Neutrophil (primary cell): ENCODE measurements around the gene PTPRN2.
"Not testable (repeated sequence)": the region's sequence is repeated elsewhere in the genome, so short reads cannot be mapped to it uniquely, and the experiment has no call there.

Source experiments
- H3K27ac ChIP-seq: fragments of 200-600 bp; sonication (generic); 2 replicates; pipeline ENCODE4 v1.5.1; 2016; ENCODE audit warnings: mild to moderate bottlenecking, moderate library complexity
- H3K27me3 ChIP-seq: fragments of 200-600 bp; sonication (generic); 2 replicates; pipeline ENCODE4 v1.6.0; 2016; ENCODE audit warnings: mild to moderate bottlenecking
- H3K36me3 ChIP-seq: fragments of 200-600 bp; sonication (generic); 2 replicates; pipeline ENCODE4 v1.5.1; 2017
- H3K4me1 ChIP-seq, 2 experiments: fragments of 200-600 bp in 1 of 2; sonication (generic) in 1 of 2; 1 replicate in 1 of 2; 2 replicates in 1 of 2; pipeline versions ENCODE4 v1.5.1 to v1.6.1; 2013 to 2016; ENCODE audit warnings: low read depth in 1 of 2, low read length in 1 of 2, mild to moderate bottlenecking in 1 of 2, moderate library complexity in 1 of 2; ENCODE audit not compliant: control insufficient read depth in 1 of 2, insufficient read depth in 1 of 2
- H3K4me3 ChIP-seq, 2 experiments: fragments of 200-600 bp in 1 of 2; sonication (generic) in 1 of 2; 1 replicate in 1 of 2; 2 replicates in 1 of 2; pipeline ENCODE4 v1.5.1; 2013 to 2016; ENCODE audit warnings: low read depth in 1 of 2, low read length in 1 of 2, mild to moderate bottlenecking in 1 of 2, moderate library complexity in 1 of 2
- H3K9me3 ChIP-seq: fragments of 200-600 bp; sonication (generic); 2 replicates; pipeline ENCODE4 v1.5.1; 2016
- CTCF ChIP-seq: fragments of 200-600 bp; sonication (generic); IDR thresholded peaks from 2 replicates; pipeline ENCODE4 v1.5.1; 2016; ENCODE audit warnings: antibody characterized with exemption

The PTPRN2 gene

DNA sequence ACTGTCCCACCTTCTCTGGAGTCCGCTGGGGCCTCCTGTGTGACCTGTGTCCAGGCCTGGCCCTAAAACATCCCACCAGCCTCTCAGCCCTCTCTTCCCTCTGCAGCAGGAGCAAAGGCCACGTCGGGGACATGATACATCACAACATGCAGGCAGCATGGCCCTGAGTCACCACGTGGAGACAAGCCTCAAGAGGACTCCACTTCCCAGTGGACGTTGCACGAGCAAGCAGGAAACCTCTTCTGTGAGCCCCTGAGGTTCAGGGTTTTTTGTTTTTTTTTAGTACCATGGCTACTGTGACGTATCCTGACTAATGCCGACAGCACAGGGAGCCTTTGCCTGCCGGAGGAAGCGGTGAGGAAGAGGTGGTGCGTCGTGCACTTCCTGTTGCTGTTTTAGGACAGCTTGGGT lies 1084.9 kb downstream of the PTPRN2 start:
- Histone ChIP-seq H3K4me1 (peaks cover 22 to 26% of the 10 kb centered on the region in 2 experiments), H3K9me3 (no peaks in the 10 kb centered on the region), H3K27me3 (peaks cover 4% of the 10 kb centered on the region), H3K4me3 (peak overlapping the region; percentile 34), H3K36me3 (no peaks in the 10 kb centered on the region), H3K27ac (peak overlapping the region; percentile 78)
- TF ChIP-seq CTCF = peak; percentile 39

DNA sequence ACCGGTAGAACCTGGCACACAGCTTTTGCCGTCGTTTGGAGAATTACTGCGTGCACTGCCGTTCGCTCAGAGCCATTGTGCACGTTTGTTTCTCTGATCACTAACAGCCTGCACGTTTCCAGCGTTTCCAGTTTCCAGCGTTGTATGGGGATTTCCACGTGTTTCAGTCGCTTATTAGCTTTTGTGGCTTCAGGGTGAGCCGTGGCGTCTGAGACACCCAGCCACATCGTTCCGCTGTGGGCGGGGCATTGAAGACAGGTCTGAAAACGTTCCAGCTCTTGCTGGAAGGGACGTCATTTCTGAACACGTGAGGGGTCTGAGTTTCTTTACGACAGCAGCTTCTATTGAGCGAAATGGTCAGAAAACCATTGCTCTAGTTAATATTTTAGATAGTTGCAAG lies 1086.0 kb downstream of the PTPRN2 start:
- Histone ChIP-seq H3K9me3 (no peaks in the 10 kb centered on the region), H3K4me1 (peaks cover 18 to 19% of the 10 kb centered on the region in 2 experiments), H3K27me3 (no peaks in the 10 kb centered on the region), H3K27ac (no peak overlapping the region), H3K4me3 (no peak overlapping the region), H3K36me3 (no peaks in the 10 kb centered on the region)
- TF ChIP-seq CTCF = no peak

- not testable (repeated sequence) for H3K27ac ChIP-seq, H3K36me3 ChIP-seq, H3K4me3 ChIP-seq, H3K9me3 ChIP-seq, H3K27me3 ChIP-seq
- H3K4me1 ChIP-seq = peaks cover 18 to 19% of the 10 kb centered on the region in 2 experiments
Measured at GRCh38 chr7:157500989-157501540, 1086.6 kb downstream of the PTPRN2 start.

GRCh38 chr7:157500171-157500960 lies 1087.3 kb downstream of the PTPRN2 start:
- peaks cover 6% of the 10 kb centered on the region for H3K27me3 ChIP-seq
- no peaks in the 10 kb centered on the region for H3K36me3 ChIP-seq
- no peak for TF ChIP-seq CTCF
- peaks cover 18 to 19% of the 10 kb centered on the region in 2 experiments for H3K4me1 ChIP-seq
- no peak overlapping the region for H3K27ac ChIP-seq
- no peak overlapping the region for H3K4me3 ChIP-seq
- H3K9me3 ChIP-seq = no peaks in the 10 kb centered on the region

DNA sequence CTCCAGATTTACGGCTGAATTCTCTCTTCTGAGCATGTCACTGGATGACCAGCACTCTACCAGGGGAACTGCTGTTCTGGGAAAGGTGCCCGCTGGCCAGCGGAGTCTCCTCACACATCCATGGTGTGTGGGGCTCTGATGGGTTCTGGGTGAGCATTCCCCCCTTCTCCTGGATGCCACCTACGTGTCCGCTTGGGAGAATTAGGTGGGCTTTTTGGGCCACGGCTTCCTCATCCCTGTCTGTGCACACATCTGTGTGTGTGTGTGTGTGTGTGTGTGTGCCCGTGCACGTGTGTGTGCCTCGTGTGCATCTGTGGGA lies 1087.8 kb downstream of the PTPRN2 start:
- H3K36me3 ChIP-seq = no peaks in the 10 kb centered on the region
- H3K9me3 ChIP-seq = no peaks in the 10 kb centered on the region
- H3K4me3 ChIP-seq = no peak overlapping the region
- TF ChIP-seq CTCF = no peak
- peaks cover 18 to 19% of the 10 kb centered on the region in 2 experiments for H3K4me1 ChIP-seq
- peaks cover 9% of the 10 kb centered on the region for H3K27me3 ChIP-seq
- no peak overlapping the region for H3K27ac ChIP-seq

DNA sequence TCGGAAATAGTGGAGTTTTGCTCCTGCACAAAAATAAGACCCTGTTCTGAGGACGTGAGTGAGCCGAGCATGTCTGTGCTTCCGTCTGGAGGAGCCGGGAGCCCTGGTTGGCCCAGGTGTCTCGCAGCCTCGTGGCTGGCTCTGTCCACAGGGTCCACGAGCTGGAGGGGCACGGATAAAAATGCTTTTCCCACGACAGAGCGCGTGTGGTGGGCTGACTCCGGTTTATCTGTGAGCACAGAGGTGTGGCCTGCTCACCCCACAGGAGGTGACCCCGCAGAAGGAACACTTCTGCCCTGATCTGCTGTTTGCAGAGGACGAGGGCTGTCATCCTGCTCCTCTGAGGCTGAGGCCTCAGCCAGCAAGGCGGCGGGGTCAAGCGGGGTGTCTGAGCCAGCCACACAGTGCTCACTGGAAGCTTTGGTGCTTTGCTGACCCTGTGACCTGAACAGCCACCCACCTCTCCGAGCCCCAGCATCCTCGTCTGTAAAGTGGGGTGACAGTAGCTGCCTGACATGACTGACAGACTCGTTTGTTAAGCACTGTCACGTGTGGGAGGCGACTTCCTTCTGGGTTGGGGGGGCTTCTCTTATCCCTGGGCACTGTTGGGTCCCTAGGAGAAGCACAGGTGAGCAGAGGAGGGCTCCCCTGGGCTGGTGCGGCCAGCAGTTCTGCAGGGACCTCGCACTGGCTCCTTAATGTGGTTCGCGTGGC lies 1088.3 kb downstream of the PTPRN2 start:
- Histone ChIP-seq H3K27me3 (peaks cover 12% of the 10 kb centered on the region), H3K36me3 (no peaks in the 10 kb centered on the region), H3K27ac (no peak overlapping the region), H3K4me1 (peaks cover 18 to 19% of the 10 kb centered on the region in 2 experiments), H3K4me3 (no peak overlapping the region), H3K9me3 (no peaks in the 10 kb centered on the region)
- TF ChIP-seq CTCF = no peak
